ENCODE data around the gene E4F1.
"Not testable (repeated sequence)": the region's sequence is repeated elsewhere in the genome, so short reads cannot be mapped to it uniquely, and the experiment has no call there.

E4F1 gene

DNA sequence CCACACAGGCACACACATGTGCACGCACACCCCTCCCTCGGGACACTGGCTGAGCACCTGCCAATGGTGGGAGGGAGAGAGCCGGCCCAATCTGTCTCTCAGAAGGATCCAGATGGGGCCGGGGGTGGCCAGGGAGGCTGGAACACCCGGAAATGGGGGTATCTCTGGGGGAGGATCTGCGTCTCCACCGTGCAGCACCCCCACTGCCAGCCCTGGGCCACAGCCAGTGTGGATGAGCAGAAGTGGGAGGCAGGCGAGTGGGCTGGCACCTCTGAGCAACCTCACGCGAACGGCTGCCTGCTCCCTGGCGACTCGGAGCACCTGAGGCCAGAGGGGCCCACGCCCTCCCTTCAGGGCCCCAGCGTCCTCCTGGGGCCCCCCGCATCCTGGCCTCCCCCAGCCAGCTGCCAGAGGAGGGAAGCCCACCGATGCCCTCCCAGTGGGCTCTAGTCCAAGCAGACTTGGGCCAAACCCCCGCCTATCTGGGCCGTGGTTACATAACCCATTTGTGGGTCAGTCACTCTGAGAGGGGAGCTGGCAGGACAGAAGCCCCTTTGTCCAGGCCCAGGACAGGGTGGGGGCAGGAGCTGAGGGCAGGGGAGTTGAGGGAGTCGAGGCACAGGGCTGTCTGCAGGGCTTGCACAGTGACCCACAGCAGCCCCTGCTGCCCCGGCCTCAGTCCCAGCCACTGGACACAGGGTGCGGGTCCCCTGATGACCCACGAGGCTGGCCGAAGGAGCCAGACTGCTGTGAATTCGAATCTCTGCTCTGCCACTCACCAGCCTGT, 32.5 kb upstream of the E4F1 start:
- DNase-seq = no peak

DNA sequence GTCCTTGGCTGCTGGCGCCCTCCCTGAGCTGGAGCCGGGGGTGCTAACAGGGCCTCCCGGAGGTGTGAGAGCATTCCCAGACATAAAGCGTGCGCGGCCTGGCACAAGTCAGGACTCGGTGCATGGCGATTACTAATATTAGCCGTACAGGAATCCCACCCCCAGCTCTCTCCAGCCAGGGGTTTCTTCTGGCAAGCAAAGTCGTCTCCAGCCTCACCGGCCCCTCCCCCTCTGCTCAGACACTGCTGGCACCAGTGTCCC, 32.0 kb upstream of the E4F1 start:
- DNase-seq = no peak

DNA sequence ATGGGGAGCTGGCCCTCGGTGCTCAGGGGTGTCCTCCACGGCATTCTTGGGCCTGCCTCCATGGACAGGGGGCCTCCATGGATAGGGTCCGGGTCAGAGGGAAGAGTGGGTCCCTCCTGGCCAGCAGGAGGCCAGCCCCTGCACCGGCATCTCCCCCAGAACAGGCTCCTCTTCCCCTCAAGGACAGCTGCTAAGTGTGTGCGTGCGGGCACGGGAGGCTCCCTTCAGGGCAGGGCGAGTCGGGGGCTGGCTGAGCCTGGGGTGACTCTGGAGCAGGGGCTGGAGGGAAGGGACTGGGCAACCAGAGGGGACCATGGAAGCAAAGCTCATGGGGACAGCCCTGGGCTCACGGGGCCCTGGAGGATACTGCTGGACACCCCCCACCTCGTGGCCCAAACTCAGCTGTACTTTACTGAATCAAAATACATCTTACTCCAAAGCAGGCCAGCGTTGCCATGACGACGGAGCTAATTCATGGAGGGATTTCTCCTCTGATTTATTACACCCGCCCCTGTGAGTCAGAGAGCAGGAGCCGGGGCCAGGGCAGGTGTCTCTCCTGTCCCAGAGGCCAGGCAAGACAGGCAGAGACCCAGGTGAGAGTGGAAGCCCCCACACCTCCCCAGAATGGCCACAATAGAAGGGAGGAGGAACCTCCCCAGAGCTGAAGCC, 29.1 kb upstream of the E4F1 start:
- no peak for DNase-seq

DNA sequence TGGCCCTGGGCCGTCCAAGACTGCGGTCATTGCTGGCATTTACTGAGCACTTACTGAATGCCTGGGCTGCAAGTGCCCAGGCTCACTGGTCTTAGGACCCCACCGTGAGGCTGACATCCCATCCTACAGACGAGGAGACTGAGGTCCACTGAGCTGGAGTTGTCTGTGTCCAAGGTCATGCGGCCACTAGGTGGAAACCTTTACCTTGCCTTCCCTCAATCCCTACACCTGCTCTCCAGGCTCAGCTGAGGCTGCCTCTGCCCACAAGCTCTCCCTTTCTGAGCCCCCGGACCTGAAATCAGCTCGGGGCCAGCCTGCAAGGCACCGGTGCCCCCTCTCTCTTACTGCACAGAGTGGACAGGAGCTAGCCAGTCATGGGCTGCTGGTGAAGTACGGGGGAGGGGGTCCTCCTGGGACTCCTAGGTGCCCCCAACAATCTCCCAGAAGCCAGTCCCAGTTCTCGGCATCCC, 28.5 kb upstream of the E4F1 start:
- DNase-seq = peak; percentile 67

DNA sequence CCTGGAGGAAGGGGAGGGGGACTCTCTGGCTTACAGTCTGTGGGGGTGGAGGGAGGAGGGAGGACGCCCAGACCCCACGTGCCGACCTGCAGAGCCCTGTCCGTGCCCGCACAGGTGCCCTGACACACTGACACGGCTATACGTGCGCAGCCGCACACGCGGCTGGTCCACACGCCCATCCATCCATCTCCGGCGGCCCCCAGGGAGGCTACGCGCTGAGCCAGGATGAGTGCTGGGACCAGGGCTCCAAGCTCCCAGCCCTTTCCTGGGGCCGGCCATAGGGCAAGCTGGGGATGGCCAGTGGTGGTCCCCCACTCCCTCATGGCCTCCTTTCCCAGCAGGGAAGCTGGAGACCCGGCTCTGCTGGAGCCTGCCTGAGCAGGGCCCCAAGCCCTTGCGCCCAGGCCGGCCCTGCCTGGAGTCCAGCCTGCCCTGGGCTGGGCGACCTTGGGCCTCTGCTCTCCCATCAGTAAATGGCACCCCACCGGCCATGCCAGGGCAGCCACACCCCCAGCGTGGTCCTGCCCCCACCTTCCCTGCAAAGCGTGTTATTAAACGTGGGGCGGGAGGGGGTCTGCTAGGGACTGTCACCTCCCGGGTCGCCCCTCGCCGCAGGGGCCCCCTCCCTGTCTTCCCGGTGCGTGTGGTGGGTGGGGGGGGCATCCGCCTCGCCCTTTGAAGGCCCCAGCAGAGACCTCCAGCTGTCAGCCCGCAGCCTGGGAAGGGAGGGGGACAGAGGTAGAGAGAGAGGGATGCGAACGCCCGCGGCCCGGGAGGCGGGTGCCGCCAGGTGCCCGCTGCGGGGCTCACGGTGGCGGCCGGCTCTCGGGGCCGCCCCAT, 27.8 kb upstream of the E4F1 start:
- no peak for DNase-seq

DNA sequence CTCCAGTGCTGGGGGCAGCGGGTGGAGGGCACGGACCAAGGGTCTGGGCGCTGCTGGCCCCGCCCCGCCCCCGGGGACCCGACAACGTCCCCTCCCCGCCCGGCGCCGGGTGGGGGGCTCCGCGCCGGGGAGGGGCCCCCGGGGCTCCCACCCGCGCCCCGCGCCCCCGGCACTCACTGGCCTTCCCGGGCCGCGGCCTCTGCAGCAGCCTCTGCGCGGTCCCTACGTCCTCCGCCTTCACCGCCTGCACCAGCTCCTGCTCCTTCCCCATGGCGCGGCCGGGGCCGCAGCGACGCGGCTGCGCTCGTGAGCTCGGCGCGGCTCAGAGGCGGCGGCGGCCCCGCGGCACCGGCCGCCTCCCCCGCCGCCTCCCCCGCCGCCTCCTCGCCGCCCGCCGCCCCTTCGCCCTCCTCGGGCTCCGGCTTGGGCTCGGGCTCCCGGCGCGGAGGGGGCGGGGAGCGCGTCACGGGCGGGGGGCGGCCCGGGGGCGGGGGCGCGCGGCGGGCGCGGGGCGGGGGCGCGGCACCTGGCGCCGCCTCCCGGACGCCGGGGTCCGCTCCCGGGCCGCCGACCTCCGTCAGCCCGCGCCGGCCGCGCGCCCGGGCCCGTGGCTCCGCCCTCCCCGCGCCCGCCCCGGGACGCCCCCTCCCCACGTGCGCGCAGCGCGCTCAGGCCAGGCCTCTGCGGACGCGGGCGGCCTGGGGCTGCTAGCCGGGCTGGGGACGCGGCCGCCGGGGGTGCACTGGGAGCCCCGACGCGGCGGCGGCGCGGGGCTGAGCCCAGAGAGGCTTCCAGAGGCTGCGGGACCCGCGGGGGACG, 27.0 kb upstream of the E4F1 start, which contains the start of gene CASKIN1:
Gene CASKIN1 (minus strand): TSS at position 444 of the 819 bp plus-strand sequence. CDS start 173 bp downstream, at position 271.
- peak; percentile 38 for DNase-seq

DNA sequence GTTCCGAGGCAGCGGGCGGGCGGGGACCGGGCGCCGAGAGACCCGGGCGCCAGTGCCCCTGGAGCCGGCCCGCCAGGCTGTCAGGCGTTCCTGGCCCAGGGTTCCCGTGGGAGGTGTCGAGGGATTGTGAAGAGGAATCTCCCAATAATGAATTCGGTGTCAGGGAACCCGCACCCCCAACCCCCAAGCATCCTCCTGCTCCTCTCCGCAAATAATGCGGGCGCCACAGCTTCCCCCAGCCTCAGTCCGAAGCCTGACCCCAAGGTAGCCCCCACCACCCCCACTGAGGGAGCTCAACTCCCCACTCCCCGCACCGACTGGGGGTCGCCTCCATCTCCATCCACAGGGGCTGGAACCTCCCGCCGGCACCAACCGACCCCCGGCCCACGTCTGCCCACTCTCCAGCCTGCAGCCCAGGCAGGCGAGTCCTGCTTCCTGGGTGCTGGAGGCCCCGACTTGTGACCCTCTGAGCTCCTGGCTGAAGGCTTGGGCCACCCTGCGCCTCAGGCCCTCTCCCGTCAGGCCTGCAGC, 26.3 kb upstream of the E4F1 start:
- no peak for DNase-seq

DNA sequence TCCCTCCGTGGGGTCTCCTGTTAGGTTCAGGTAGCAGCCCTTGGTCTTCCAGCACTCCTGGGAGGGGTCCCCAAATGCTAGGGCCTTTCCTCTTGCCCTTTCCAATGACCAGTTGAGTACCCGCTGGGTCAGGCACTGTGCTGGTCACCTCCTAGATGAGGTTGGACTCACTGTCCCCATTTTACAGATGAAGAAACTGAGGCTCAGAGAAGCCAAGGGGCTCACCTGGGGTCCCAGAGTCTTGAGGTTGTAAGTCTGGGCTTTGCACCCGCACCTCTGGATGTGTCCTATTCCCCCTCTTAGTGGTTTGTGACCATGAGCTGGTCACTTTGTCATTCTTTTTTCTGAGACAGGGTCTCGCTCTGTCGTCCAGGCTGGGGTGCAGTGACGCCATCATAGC, 25.6 kb upstream of the E4F1 start:
- DNase-seq = no peak

DNA sequence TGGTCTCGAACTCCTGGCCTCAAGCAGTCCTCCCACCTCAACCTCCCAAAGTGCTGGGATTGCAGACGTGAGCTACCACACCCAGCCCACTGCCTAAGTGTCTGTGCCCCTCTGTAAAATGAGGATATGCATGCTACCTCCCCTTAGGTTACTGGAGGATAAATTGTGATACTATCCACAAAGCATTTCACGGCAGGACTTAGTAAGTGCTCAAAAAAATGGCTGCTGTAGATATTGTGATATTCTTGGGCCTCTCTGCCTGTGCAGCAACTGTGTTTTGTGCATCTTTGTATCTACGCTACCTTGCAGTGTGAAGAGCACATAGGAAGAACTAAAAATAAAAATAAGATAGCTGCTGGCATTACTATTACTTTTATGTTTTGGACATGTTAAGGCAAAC, 25.1 kb upstream of the E4F1 start:
- DNase-seq = no peak

DNA sequence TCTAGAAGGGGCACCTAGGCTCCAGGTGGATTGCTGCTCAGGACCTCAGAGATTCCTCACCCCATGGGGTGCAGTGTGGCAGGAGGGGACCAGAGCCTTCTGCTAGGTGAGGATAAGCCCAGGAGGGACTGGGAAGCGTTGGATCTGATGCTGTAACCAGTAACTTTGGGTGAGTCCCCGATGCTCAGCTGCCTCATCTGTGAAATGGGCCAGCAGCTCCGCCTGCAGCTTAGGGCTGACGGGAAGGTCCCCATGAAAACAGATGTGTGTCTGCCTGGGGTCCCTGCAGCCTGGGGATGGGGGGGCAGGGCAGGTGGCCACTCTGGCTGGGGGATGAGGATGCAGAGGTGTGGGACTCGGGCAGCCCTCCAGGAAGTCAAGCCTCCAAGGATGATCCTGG, 24.3 kb upstream of the E4F1 start:
- no peak for DNase-seq

DNA sequence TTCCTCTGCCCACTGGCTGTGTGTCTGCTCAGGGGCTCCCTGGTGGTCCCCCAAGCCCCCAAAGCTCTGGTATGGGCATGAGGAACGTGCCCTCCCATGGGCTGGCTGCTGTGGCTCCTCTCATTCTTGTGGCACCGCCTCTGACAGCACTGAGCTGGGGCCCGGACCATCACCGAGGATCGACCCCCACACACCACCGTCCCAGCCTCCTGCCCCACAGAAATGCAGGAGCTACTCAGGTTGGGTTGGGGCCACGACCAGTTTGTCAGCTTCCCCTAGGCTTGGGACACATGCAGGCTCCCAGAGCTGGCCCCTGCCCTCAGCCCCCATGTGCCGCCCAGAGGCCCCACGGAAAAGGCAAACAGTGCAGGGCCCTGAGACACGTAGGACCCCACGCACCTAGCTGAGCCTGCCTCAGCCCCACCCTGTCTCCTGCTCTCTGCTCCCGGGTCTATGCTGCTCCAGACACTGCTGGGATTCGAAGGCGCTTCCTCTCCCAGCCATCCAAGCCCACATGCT, 23.7 kb upstream of the E4F1 start:
- DNase-seq = no peak

DNA sequence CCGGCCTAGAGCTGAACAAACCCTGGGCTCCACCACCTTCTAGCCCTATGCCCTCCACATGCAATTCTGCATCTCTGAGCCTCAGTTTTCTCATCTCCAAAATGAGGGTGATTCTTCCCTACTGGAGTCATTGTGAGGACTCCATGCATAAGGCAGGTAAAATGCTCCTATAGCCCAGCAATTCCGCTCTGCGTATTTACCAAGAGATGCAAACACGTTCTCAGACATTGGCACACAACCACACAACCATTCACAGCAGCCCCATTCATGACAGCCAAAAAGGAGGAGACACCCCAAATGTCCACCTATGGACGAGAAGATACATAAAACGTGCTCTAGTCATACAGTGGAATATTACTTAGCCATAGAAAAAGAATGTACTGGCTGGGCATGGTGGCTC, 23.1 kb upstream of the E4F1 start:
- no peak for DNase-seq

DNA sequence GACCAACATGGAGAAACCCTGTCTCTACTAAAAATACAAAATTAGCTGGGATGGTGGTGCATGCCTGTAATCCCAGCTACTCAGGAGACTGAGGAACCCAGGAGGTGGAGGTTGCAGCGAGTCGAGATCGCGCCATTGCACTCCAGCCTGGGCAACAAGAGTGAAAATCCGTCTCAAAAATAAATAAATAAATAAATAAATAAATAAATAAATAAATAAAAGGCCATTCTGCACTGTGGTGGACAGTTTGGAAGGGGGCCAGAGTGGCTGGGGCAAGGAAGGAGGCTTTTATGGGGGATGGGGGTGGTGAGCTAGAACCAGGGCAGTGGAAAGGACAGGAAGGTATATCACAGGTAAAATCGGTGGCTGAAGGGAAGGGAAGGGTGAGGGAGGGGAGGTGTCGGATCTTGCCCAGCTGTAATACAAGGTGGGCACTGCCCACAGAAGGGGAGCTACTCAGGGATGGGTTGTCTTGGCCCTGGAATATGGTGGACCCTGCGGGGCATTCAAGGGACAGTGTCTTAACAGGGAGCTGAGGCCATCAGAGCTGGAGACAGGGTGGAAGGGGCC, 20.2 kb upstream of the E4F1 start:
- not testable (repeated sequence) for DNase-seq

DNA sequence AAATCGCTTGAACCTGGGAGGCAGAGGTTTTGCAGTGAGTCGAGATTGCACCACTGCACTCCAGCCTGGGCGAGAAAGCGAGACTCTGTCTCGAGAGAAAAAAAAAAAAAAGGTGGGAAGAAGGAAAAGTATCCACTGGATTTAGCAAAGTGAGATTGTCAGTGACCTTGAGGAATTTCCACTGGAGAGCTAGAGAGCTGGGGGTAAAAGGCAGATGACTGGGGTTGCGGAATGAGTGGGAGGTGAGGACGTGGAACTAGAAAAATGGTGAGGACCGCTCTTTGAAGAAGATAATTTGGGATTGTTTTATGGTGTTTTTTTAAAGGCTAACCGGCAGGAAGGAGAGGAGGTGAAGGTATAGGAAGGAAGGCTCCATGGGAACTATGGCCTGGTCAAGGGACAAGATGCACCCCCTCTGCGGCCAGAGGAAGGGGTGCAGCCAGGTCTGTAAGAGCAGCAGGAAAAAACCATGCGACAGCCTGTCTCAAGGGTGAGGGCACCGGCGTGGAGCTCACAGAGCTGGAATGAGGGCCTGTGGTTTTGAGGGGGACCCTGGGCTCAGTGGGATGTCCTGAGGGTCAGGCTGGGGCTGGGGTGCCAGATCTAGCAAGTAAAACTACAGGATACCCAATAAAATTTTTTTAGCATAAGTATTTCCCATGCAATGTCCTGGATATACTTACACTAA, 18.8 kb upstream of the E4F1 start:
- no peak for DNase-seq

DNA sequence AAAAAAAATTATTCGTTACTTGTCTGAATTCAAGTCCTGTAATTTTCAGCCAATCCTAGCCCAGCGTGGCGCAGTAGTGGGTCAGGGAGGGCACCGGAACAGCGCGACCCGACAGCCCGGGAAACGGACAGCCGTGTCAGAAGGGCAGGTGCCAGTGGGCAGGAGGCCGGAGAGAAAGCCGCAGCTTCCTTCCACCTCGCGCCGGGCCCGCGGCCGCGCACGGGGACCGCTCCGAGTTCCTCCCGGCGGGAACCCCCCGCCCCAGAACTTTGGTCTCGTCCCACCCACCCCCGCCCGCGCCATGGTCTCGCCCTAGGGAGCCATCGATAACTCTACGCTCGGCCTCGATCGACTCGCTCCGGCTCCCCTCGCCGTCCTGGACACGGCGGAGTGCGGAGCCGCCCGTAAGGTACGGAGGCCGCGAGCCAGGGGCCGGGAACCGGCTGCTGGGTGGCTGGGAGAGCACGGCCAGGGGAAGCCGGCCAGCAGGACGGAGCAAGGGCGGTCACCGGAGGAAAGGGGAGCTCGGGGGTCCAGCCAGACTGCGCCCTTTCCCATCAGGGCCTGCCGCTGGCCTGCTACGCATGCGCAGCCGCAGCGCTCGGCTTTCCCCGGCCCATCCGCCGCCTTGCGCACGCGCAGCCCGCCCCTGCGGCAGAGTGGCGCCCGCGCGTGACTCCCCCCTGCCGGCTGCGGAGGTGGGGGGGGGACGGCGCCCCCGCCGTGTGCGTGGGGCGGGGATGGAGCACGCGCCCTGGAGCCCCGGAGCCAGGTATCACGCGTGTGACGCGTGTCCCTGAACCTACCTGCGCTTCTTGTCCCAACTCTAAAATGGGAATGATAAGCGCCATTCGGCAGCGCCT, 18.1 kb upstream of the E4F1 start, which contains the start of gene MLST8:
Gene MLST8 (plus strand): TSS at position 351 of the 863 bp plus-strand sequence. CDS start 632 bp downstream, outside the sequence.
- peak; percentile 85 for DNase-seq

DNA sequence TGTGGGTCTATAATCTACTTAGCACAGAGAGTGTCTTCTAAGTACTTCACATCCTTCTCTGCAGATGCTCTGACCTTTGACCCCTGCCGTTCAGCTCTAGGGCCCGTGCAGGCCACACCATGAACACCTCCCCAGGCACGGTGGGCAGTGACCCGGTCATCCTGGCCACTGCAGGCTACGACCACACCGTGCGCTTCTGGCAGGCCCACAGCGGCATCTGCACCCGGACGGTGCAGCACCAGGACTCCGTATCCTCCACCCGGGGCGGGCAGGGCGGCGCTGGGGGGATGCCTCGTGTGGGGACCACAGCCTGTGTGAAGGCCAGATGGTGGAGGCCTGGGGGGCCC, 17.5 kb upstream of the E4F1 start:
- DNase-seq = no peak

DNA sequence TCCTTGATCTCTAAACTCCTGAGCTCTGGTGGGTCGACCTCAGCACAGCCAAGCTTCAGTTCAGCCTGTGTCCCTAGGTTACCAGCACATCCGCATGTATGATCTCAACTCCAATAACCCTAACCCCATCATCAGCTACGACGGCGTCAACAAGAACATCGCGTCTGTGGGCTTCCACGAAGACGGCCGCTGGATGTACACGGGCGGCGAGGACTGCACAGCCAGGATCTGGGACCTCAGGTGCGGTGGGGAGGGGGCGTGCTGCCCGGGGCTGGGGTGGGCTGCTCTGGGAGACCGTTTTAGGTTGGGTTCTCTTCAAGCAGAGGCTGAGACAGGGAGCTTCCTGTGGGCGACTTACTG, 17.0 kb upstream of the E4F1 start:
- no peak for DNase-seq

DNA sequence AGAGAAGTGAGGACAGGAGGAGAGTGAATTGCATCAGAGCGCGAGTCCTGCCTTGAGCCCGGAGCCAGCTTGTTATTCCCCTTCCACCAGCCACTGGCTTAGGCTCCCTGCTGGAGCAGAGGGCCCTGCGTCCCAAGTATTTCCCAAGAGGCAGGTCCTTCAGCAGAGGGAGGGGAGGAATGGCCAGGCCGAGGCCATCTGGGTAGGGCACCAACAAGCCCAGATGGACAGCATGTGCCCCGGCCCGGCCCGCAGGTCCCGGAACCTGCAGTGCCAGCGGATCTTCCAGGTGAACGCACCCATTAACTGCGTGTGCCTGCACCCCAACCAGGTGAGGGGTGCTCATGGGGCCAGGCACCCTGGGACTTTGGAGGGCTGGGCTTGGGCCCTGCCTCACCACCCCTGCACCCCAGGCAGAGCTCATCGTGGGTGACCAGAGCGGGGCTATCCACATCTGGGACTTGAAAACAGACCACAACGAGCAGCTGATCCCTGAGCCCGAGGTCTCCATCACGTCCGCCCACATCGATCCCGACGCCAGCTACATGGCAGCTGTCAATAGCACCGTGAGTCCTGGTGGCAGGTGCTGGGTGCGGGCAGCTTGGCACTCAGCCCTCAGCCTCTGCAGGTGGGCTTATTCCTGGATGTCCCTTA, 16.5 kb upstream of the E4F1 start:
- peak; percentile 46 for DNase-seq

DNA sequence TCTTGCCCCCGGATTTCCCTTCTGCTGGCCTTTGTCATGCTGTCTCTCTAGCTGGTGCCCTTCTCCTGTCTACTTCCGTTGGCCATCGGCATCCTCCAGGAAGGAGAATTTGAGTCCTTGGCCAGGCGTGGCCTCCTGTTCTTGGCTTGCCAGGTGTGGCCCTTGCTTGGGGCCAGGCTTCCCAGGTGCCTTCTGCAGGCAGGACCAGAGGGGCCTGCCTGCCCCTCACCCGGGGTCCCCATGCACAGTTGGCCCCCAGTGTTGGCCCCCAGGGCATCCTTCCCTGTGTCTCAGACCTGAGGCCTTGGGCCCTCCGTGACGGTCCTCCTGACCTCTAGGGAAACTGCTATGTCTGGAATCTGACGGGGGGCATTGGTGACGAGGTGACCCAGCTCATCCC, 15.5 kb upstream of the E4F1 start:
- no peak for DNase-seq

DNA sequence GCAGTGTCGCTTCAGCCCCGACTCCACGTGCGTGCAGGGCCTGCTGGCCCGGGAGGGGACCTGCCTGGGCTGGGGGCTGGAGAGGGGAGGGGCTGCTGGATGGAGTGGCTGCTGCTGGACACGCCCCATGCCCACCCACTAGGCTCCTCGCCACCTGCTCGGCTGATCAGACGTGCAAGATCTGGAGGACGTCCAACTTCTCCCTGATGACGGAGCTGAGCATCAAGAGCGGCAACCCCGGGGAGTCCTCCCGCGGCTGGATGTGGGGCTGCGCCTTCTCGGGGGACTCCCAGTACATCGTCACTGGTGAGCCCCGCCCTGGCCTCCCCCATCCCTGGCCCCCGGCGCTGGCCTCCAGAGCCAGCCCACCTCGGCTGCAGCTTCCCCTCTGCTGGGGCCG, 15.1 kb upstream of the E4F1 start:
- peak; percentile 89 for DNase-seq
